ENCODE data around the gene FAM193B.

GRCh38 chr5:177601577-177602457, 47.5 kb upstream of the FAM193B start:
- no peak for TF ChIP-seq ARNT (IDR thresholded peaks at IDR 0.05)
- no peak for TF ChIP-seq ZNF384 (IDR thresholded peaks at IDR 0.05)
- TF ChIP-seq L3MBTL2 (conservative IDR thresholded peaks at IDR 0.05), result no peak
- TF ChIP-seq NFRKB (IDR thresholded peaks at IDR 0.05), result no peak
- no peak for TF ChIP-seq FOXM1 (IDR thresholded peaks at IDR 0.05; ENCODE audit: borderline replicate concordance)
- no peak for TF ChIP-seq TARDBP (IDR thresholded peaks at IDR 0.05)
- TF ChIP-seq FOXA1 (IDR thresholded peaks at IDR 0.05), result no peak
- no peak for TF ChIP-seq BHLHE40 (IDR thresholded peaks at IDR 0.05; ENCODE audit: borderline replicate concordance)
- TF ChIP-seq SUZ12 (IDR thresholded peaks at IDR 0.05), result no peak
- no peak for TF ChIP-seq SP1 (IDR thresholded peaks at IDR 0.05)
- TF ChIP-seq ELF4 (IDR thresholded peaks at IDR 0.05), result no peak
- peak; percentile 22; the same call in 1 of the 2 replicates for TF ChIP-seq PKNOX1 (IDR thresholded peaks at IDR 0.05)
- no peak for TF ChIP-seq CTBP1 (IDR thresholded peaks at IDR 0.05; ENCODE audit: borderline replicate concordance)

All from HEK293T (cell line).